Heart right ventricle (tissue), 16 donors: ENCODE results near the gene AP4B1. TPM values are rescaled to one million over a fixed set of nuclear protein-coding genes. Genes with fewer than 3 reads are reported as not detected.

Experiments used
- ATAC-seq, 8 donors: fragments of 200-7000 bp; cut with Tn5 transposase; one replicate each; pipeline ENCODE4 v1.9.1; 2020; ENCODE audit warnings: mild to moderate bottlenecking in 8 of 8, moderate library complexity in 8 of 8, moderate number of reproducible peaks in 1 of 8
- DNase-seq, 2 donors: peaks; one replicate each; pipeline ENCODE4 v3.0.0-alpha.2; 2020
- H3K27ac ChIP-seq, 10 donors: fragments of 200-600 bp; sonication (generic) in 2 of 10; one replicate each; pipeline versions ENCODE4 v1.5.0 to v1.8.0; 2020 to 2022; ENCODE audit warnings: mild to moderate bottlenecking in 3 of 10
- H3K27me3 ChIP-seq, 7 donors: fragments of 200-600 bp; one replicate each; pipeline ENCODE4 v1.8.0; 2021 to 2022; ENCODE audit warnings: mild to moderate bottlenecking in 2 of 7
- H3K36me3 ChIP-seq, 9 donors: fragments of 200-600 bp; sonication (generic) in 1 of 9; one replicate each; pipeline versions ENCODE4 v1.5.0 to v1.8.0; 2020 to 2022; ENCODE audit warnings: mild to moderate bottlenecking in 2 of 9
- H3K4me1 ChIP-seq, 9 donors: fragments of 200-600 bp; sonication (generic) in 1 of 9; one replicate each; pipeline versions ENCODE4 v1.5.0 to v1.8.0; 2020 to 2022; ENCODE audit warnings: mild to moderate bottlenecking in 4 of 9
- H3K4me3 ChIP-seq, 10 donors: fragments of 200-600 bp; sonication (generic) in 2 of 10; one replicate each; pipeline versions ENCODE4 v1.5.0 to v1.8.0; 2020 to 2022; ENCODE audit warnings: mild to moderate bottlenecking in 7 of 10, moderate library complexity in 2 of 10
- H3K9me3 ChIP-seq, 11 donors: fragments of 200-600 bp in 10 of 11; sonication (generic) in 2 of 11; one replicate each; pipeline versions ENCODE4 v1.5.0 to v1.8.0; 2013 to 2022; ENCODE audit warnings: mild to moderate bottlenecking in 2 of 11, control low read depth in 1 of 11, moderate library complexity in 1 of 11
- WGBS, 2 donors: extraction: QIAGEN DNeasy Blood & Tissue Kit; methylation state at CpG; one replicate each; pipeline ENCODE4 v1.1.7; 2013; ENCODE audit warnings: inconsistent platforms in 1 of 2; 5-methylcytosine and 5-hydroxymethylcytosine counted together
- intact Hi-C, 10 donors: fragments of 100-400 bp; cut with DNase I; formaldehyde crosslinking; loops; one replicate each; pipeline versions ENCODE4 v1.11.1 to v1.14.2; 2022
- polyA plus RNA-seq, 2 donors: library from polyadenylated mRNA; stranded (reverse); fragments of 200-250 nt; gene quantifications; one replicate each; pipeline ENCODE4 v1.2.3, GENCODE V29; 2013
- total RNA-seq, 10 donors: library from RNA; stranded (reverse); fragmentation: NEBNext Ultra II Directional in 3 of 10; extraction: Animal tissue kit (Norgen Biotek cat#: 25700) in 3 of 10; gene quantifications; one replicate each; pipeline versions ENCODE4 v1.2.1 to v1.2.4, GENCODE V29; 2021 to 2023
- TF ChIP-seq, protein P1 (sequence below), 9 donors: fragments of 200-600 bp; sonication (generic) in 2 of 9; IDR thresholded peaks; one replicate each; pipeline versions ENCODE4 v1.5.0 to v1.8.0; 2021 to 2022; ENCODE audit warnings: antibody characterized with exemption in 9 of 9, mild to moderate bottlenecking in 5 of 9, moderate library complexity in 1 of 9
- donor health status: Arrhythmogenic right ventricular cardiomyopathy.
- donor health status: ischemic (EF 13 %, LVEDD 7.1; RV severe dilation, severe dysfunction).
- donor health status: healthy with polysubstance abuse.
- donor health status: DM: no; HTN: yes; CAD: no.
- donor health status: DM: no; HTN: no; CAD: no.
- donor health status: ischemic (EF 25% LVEDD 6.9; RV normal size, moderate dysfunction).
- donor health status: ischemic (EF 25% LVEDD 5.7; RV mildly dilated, moderate dysfunction).
- donor health status: healthy.
- donor health status: DM: yes; HTN: yes; CAD: no.
- donor health status: Ischemic cardiomyopathy.
- donor health status: ischemic (EF 35%, LVEDD 5.7; RV mildly dilated, moderate dysfunction).
- donor health status: nonischemic (EF 11% LVEDD 7.7; RV severe dilation, severe dysfunction).
- donor health status: DM: yes; HTN: yes; CAD: no.
- donor health status: PGD.
- donor health status: ischemic (EF 29% LVEDD 5.4; RV normal size, mild dysfunction).
- donor health status: nonischemic (EF 23%, LVEDD 6.1; RV moderate dilation, normal function).

Gene AP4B1
- total and polyA plus RNA-seq, 12 donors = 7.5 to 15.4 (median 11.5) TPM

DNA sequence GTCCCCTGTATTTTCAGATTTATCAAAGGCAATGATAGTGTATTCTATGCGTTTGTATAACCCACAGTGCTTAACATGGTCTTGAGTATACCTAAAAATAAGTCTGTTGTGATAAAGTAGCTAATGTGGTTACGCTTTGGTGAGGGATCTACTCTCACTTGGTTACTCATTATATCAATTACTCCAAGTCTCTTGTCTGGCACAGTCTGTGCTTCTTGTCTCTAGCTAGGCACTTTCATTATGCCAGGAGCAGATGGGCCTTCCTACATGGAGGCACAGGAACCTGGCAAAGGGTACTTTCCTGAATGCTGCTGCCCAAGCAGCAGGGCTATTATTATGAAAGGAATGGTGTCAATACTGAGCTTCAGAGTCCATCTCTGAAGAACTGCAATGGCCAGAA lies 28.9 kb downstream of the AP4B1 start:
- WGBS, 2 donors = 65 to 83% methylated on average over 2 of the region's 2 CpGs
- Histone ChIP-seq H3K9me3 (no peaks in the 10 kb centered on the region), H3K4me1 (peaks cover 0 to 40% (median 0%) of the 10 kb centered on the region in 9 donors), H3K4me3 (no peak overlapping the region), H3K27me3 (no peaks in the 10 kb centered on the region), H3K36me3 (no peaks in the 10 kb centered on the region), H3K27ac (no peak overlapping the region)
- intact Hi-C loops = no loop called here
- ATAC-seq (no peak), DNase-seq (no peak)
- TF ChIP-seq, protein P1, sequence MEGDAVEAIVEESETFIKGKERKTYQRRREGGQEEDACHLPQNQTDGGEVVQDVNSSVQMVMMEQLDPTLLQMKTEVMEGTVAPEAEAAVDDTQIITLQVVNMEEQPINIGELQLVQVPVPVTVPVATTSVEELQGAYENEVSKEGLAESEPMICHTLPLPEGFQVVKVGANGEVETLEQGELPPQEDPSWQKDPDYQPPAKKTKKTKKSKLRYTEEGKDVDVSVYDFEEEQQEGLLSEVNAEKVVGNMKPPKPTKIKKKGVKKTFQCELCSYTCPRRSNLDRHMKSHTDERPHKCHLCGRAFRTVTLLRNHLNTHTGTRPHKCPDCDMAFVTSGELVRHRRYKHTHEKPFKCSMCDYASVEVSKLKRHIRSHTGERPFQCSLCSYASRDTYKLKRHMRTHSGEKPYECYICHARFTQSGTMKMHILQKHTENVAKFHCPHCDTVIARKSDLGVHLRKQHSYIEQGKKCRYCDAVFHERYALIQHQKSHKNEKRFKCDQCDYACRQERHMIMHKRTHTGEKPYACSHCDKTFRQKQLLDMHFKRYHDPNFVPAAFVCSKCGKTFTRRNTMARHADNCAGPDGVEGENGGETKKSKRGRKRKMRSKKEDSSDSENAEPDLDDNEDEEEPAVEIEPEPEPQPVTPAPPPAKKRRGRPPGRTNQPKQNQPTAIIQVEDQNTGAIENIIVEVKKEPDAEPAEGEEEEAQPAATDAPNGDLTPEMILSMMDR (IDR thresholded peaks at IDR 0.05) = no peak

DNA sequence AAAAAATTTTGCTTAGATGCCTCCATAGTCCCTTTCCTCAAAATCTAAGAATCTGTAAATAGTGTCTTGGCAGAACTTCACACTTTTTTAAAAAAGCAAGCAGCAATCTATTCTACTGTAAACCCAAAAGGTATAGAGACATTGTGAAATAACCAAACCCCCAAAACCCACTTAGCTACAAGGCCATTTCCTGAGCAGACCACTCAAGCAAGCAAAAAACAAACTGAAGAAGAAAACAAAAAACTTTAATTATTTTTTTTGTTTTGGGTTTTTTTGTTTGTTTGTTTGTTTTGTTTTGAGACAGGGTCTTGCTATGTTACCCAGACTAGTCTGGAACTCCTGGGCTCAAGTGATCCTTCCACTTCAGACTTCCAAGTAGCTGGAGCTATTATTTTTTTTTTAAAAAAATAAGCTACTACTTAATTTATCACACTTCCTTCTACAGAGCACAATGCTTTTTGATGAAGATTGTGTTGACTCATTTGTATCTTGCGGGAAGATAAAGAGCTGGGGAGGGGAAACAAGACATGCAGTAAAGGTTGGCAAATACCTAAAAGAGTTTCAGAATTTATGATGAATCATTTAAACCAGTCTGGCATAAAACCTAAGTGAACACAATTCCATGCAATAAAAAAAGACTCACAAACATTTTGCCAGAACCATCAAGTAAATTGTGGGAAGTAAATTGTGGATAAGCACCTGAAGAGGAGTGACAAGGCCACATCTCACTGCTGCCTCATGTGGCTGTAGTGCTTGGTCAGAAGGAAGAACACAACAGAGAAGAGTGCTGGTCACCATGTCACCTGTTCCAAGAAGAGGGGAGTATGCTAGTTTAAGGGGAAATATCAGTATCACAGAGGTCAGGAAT lies 30.4 kb downstream of the AP4B1 start:
- intact Hi-C loops = no loop called here
- DNase-seq = no peak
- Histone ChIP-seq H3K9me3 (no peaks in the 10 kb centered on the region), H3K36me3 (no peaks in the 10 kb centered on the region), H3K27me3 (no peaks in the 10 kb centered on the region), H3K4me1 (peaks cover 0 to 46% (median 0%) of the 10 kb centered on the region in 9 donors), H3K27ac (peak overlapping the region in 1 of 10 donors; percentile 90), H3K4me3 (no peak overlapping the region)
- TF ChIP-seq, protein P1 (IDR thresholded peaks at IDR 0.05) = no peak
- ATAC-seq = no peak
- WGBS, 2 donors = 78 to 80% methylated on average over 1 of the region's 1 CpG

DNA sequence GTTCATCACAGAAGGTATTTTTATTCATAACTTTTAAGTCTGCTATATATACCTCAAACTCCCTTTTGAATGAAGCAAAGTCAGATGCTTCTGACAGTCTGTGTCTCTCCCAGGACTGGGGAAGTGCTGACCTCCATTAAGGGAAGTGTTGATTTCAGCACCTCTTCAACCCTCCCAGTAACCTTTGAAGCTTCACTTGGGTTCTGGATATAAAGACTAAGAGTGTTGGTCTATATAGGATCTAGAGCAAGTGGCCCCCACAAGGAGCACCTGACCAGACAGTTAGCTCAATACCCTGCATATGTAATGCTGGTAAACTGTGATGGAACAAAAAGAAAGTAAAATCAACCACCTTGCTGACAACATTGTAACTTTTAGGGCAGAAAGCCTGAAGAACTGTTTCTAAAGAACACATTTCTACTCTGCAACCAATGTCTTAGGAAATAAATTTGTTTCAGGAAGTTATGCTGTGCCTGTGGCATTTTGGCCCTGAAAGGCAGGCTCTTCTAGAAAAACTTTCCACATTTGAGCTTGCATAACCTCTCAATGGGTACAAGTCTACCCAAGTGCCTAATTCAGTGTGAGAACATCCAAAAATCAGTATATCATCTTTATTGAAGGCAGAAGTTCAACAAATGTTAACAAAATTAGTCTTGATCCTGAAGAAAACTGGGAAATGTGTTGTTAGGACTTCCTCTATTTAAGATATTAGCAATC lies 32.2 kb downstream of the AP4B1 start:
- DNase-seq = no peak
- intact Hi-C loops = no loop called here
- no peaks in the 10 kb centered on the region for H3K27me3 ChIP-seq
- peak overlapping the region in 4 of 10 donors; percentile 4 to 90 (median 40) for H3K27ac ChIP-seq
- peaks cover 0 to 59% (median 0%) of the 10 kb centered on the region in 9 donors for H3K4me1 ChIP-seq
- peak overlapping the region in 1 of 10 donors; percentile 54 for H3K4me3 ChIP-seq
- TF ChIP-seq, protein P1 (IDR thresholded peaks at IDR 0.05) = no peak
- no peaks in the 10 kb centered on the region for H3K9me3 ChIP-seq
- peak in 5 of 8 donors; percentile 35 to 62 (median 42) for ATAC-seq
- no peaks in the 10 kb centered on the region for H3K36me3 ChIP-seq

DNA sequence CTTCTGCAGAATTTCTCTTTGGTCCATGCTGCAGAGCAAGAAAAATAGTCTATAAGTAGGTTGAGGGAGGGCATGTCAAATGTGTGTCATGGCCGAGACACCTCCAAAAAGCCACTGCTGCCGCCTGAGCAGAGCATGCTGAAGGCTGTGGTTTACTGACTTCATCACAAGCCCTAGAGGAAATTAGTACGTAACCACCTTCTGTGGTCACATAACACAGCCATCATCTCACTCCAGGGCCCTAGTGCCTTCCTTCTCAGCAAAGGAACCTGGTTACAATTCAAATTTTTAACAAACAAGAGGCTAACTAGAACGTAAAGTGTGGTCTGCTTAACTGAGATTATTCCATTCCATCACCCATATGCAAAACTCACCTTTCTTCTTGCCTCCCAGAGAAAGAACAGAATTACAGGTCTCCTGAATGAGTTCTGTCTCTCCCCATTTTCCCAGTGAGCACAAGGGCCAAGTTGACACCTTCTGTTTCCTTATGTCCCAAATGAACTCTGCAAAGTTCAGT lies 32.9 kb downstream of the AP4B1 start, which contains the start of gene PTPN22:
PTPN22 (minus strand) TSS at position 116 of the 517 bp plus-strand sequence.
- ATAC-seq (peak in 6 of 8 donors; percentile 63 to 83 (median 80)), DNase-seq (peak; percentile 11 to 17)
- Histone ChIP-seq H3K27me3 (no peaks in the 10 kb centered on the region), H3K27ac (peak within 1 kb of the TSS in 4 of 10 donors; percentile 4 to 90 (median 40)), H3K4me3 (peak within 1 kb of the TSS in 3 of 10 donors; percentile 11 to 54 (median 13)), H3K9me3 (no peaks in the 10 kb centered on the region), H3K36me3 (no peaks in the 10 kb centered on the region), H3K4me1 (peaks cover 0 to 63% (median 0%) of the 10 kb centered on the region in 9 donors)
- TF ChIP-seq, protein P1 (IDR thresholded peaks at IDR 0.05) = no peak
- 83 to 89% methylated on average over 4 of the region's 4 CpGs for WGBS, 2 donors
- intact Hi-C loops = no loop called here
